IMR-90 (cell line): ENCODE measurements around the gene ZNF423. TPM values are rescaled to one million over a fixed set of nuclear protein-coding genes. Genes with fewer than 3 reads are reported as not detected.

Source experiments
- ATAC-seq: fragments of 200-7000 bp; cut with Tn5 transposase; 2 replicates; pipeline ENCODE4 v1.9.1; 2020; ENCODE audit warnings: low read depth, mild to moderate bottlenecking, moderate library complexity
- BruUV-seq: library from RNA; stranded (reverse); fragments of 400-500 nt; replicated peaks from 2 replicates; lab custom pipeline; 2021; lab: Mats Ljungman, UMichigan
- CTCF ChIA-PET: fragments of 300-600 bp; formaldehyde crosslinking; extraction: SDS; loops from one replicate; lab custom pipeline; 2021; ENCODE audit warnings: antibody characterized with exemption; lab: Yijun Ruan, JAX
- POLR2A ChIA-PET: fragments of 300-600 bp; sonication (Branson Sonifier 250); formaldehyde crosslinking; loops from one replicate; lab custom pipeline; 2022; ENCODE audit warnings: antibody characterized with exemption; ENCODE audit not compliant: unreplicated experiment; lab: Charles Lee
- DNase-seq: peaks from one replicate; pipeline ENCODE4 v3.0.0; 2013
- H2AFZ ChIP-seq: replicated peaks from 2 replicates; pipeline ENCODE3; 2013; ENCODE audit warnings: low read length, mild to moderate bottlenecking; ENCODE audit not compliant: poor library complexity
- H2AK5ac ChIP-seq: 2 replicates; pipeline ENCODE4 v1.6.1; 2013; ENCODE audit warnings: low read depth, low read length, inconsistent platforms
- H2AK9ac ChIP-seq: replicated peaks from 2 replicates; pipeline ENCODE3; 2013; ENCODE audit warnings: mild to moderate bottlenecking, low read depth, low read length, moderate library complexity; ENCODE audit not compliant: poor library complexity
- H2BK120ac ChIP-seq: 2 replicates; pipeline ENCODE4 v1.6.1; 2013; ENCODE audit warnings: low read depth, low read length, inconsistent platforms
- H2BK15ac ChIP-seq: 3 replicates; pipeline ENCODE4 v1.6.1; 2013; ENCODE audit warnings: low read depth, low read length, inconsistent platforms
- H2BK20ac ChIP-seq: 2 replicates; pipeline ENCODE4 v1.6.1; 2013; ENCODE audit warnings: low read depth, mild to moderate bottlenecking, inconsistent platforms, low read length, moderate library complexity
- H2BK5ac ChIP-seq: 2 replicates; pipeline ENCODE4 v1.6.1; 2013; ENCODE audit warnings: mild to moderate bottlenecking, low read depth, low read length, inconsistent platforms; ENCODE audit not compliant: poor library complexity, severe bottlenecking
- H3K14ac ChIP-seq: replicated peaks from 2 replicates; pipeline ENCODE4 v1.6.1; 2013; ENCODE audit warnings: low read depth, low read length, inconsistent platforms
- H3K18ac ChIP-seq: 2 replicates; pipeline ENCODE4 v1.6.1; 2013; ENCODE audit warnings: low read depth, low read length, control low read depth
- H3K23ac ChIP-seq: 2 replicates; pipeline ENCODE4 v1.6.1; 2013; ENCODE audit warnings: low read depth, low read length, inconsistent platforms
- H3K27ac ChIP-seq: 2 replicates; pipeline ENCODE4 v1.5.1; 2013; ENCODE audit warnings: mild to moderate bottlenecking, control low read depth, low read length; ENCODE audit not compliant: insufficient read depth
- H3K27me3 ChIP-seq: 2 replicates; pipeline ENCODE4 v1.6.1; 2013; ENCODE audit warnings: low read length; ENCODE audit not compliant: control insufficient read depth, insufficient read depth
- H3K36me3 ChIP-seq: 2 replicates; pipeline ENCODE4 v1.6.1; 2013; ENCODE audit warnings: low read length, mixed read lengths; ENCODE audit not compliant: control insufficient read depth, insufficient read depth
- H3K4ac ChIP-seq: 2 replicates; pipeline ENCODE4 v1.6.1; 2013; ENCODE audit warnings: low read depth, low read length, inconsistent platforms
- H3K4me1 ChIP-seq: 2 replicates; pipeline ENCODE4 v1.6.1; 2013; ENCODE audit warnings: low read length, mixed read lengths; ENCODE audit not compliant: control insufficient read depth, insufficient read depth
- H3K4me2 ChIP-seq: 2 replicates; pipeline ENCODE4 v1.6.1; 2013; ENCODE audit warnings: low read depth, mild to moderate bottlenecking, control low read depth, low read length, moderate library complexity
- H3K4me3 ChIP-seq: 2 replicates; pipeline ENCODE4 v1.5.1; 2013; ENCODE audit warnings: low read depth, mild to moderate bottlenecking, control low read depth, low read length, moderate library complexity; ENCODE audit not compliant: insufficient read depth
- H3K56ac ChIP-seq: 2 replicates; pipeline ENCODE4 v1.6.1; 2013; ENCODE audit warnings: low read length, inconsistent platforms; ENCODE audit not compliant: insufficient read depth; ENCODE audit errors: extremely low read depth
- H3K79me1 ChIP-seq, 2 experiments: 2 replicates each; pipeline ENCODE4 v1.6.1; 2013; ENCODE audit warnings: low read length in 2 of 2, inconsistent platforms in 1 of 2, low read depth in 1 of 2
- H3K9ac ChIP-seq: 2 replicates; pipeline ENCODE4 v1.6.1; 2013; ENCODE audit warnings: low read depth, low read length, control low read depth
- H3K9me1 ChIP-seq: 2 replicates; pipeline ENCODE4 v1.6.1; 2013; ENCODE audit warnings: low read length, inconsistent platforms; ENCODE audit not compliant: insufficient read depth
- H3K9me3 ChIP-seq: 2 replicates; pipeline ENCODE4 v1.6.1; 2013; ENCODE audit warnings: low read length; ENCODE audit not compliant: control insufficient read depth, insufficient read depth
- H4K20me1 ChIP-seq: 2 replicates; pipeline ENCODE4 v1.6.1; 2013; ENCODE audit warnings: low read length, inconsistent platforms; ENCODE audit not compliant: insufficient read depth
- H4K5ac ChIP-seq: 2 replicates; pipeline ENCODE4 v1.6.1; 2013; ENCODE audit warnings: mild to moderate bottlenecking, low read depth, low read length, control low read depth
- H4K8ac ChIP-seq, 2 experiments: 2 replicates each; pipeline ENCODE4 v1.6.1; 2013; ENCODE audit warnings: low read depth in 2 of 2, low read length in 2 of 2, control low read depth in 1 of 2, inconsistent platforms in 1 of 2
- H4K91ac ChIP-seq: 2 replicates; pipeline ENCODE4 v1.6.1; 2013; ENCODE audit warnings: low read depth, low read length, inconsistent platforms; ENCODE audit not compliant: insufficient read depth
- CEBPB ChIP-seq: IDR thresholded peaks from 2 replicates; pipeline ENCODE4 v1.6.1; 2012; ENCODE audit warnings: low read depth, low read length, improper control_type of control experiment
- CHD1 ChIP-seq: IDR thresholded peaks from 2 replicates; pipeline ENCODE4 v1.6.1; 2012; ENCODE audit warnings: low read depth, low read length, improper control_type of control experiment
- MAFK ChIP-seq: IDR thresholded peaks from 2 replicates; pipeline ENCODE4 v1.6.1; 2012; ENCODE audit warnings: low read depth, low read length, improper control_type of control experiment
- MAZ ChIP-seq: IDR thresholded peaks from 2 replicates; pipeline ENCODE4 v1.6.1; 2012; ENCODE audit warnings: low read depth, mild to moderate bottlenecking, low read length, improper control_type of control experiment, moderate library complexity, borderline replicate concordance
- MXI1 ChIP-seq: IDR thresholded peaks from 2 replicates; pipeline ENCODE4 v1.6.1; 2012; ENCODE audit warnings: low read depth, mild to moderate bottlenecking, low read length, moderate library complexity, borderline replicate concordance
- NFE2L2 ChIP-seq: fragments of 150-350 bp; IDR thresholded peaks from 2 replicates; pipeline ENCODE4 v1.6.1; 2016; ENCODE audit warnings: low read depth, mild to moderate bottlenecking, low read length
- RAD21 ChIP-seq: IDR thresholded peaks from 2 replicates; pipeline ENCODE4 v1.6.1; 2012; ENCODE audit warnings: low read length, improper control_type of control experiment
- RFX5 ChIP-seq: IDR thresholded peaks from 2 replicates; pipeline ENCODE4 v1.8.0; 2012; ENCODE audit warnings: low read depth, mild to moderate bottlenecking, low read length, moderate library complexity
- USF2 ChIP-seq: fragments of 150-350 bp; IDR thresholded peaks from 2 replicates; pipeline ENCODE4 v1.6.1; 2017; ENCODE audit warnings: mild to moderate bottlenecking, antibody characterized with exemption, low read length, low read depth
- WGBS, 2 experiments: methylation state at CpG; one replicate each; pipeline versions ENCODE4 v1.1.5 to v1.1.7; 2013; ENCODE audit warnings: missing lambda C conversion rate in 2 of 2; ENCODE audit not compliant: insufficient read length in 1 of 2; ENCODE audit errors: extremely low coverage in 2 of 2; 5-methylcytosine and 5-hydroxymethylcytosine counted together
- dilution Hi-C: fragments of 300-500 bp; cut with HindIII; formaldehyde crosslinking; loops from one replicate; pipeline ENCODE4 v1.14.3; 2018; ENCODE audit warnings: low sequenced_read_pairs; ENCODE audit not compliant: unreplicated experiment
- in situ Hi-C: fragments of 300-500 bp; cut with MboI; formaldehyde crosslinking; loops from 3 replicates; pipeline ENCODE4 v1.14.3; 2019; ENCODE audit warnings: low sequenced_read_pairs, inconsistent platforms, mixed read lengths
- intact Hi-C: fragments of 100-400 bp; cut with micrococcal nuclease; formaldehyde crosslinking; loops from 2 replicates; pipeline ENCODE4 v1.10.0; 2022
- polyA plus RNA-seq, 3 experiments: library from polyadenylated mRNA; depleted of rRNA; stranded (reverse); fragments of >200 nt; gene quantifications; 2 replicates each; pipeline ENCODE4 v1.2.3, GENCODE V29; 2012; ENCODE audit warnings: low replicate concordance in 1 of 3
- total RNA-seq: library from RNA; depleted of rRNA; stranded (reverse); fragments of >200 nt; gene quantifications from 2 replicates; pipeline ENCODE4 v1.2.3, GENCODE V29; 2012
- TF ChIP-seq, protein P1 (sequence below): fragments of 150-350 bp; IDR thresholded peaks from 2 replicates; pipeline ENCODE4 v1.6.1; 2016; ENCODE audit warnings: low read depth, mild to moderate bottlenecking, low read length, moderate library complexity, borderline replicate concordance

Gene ZNF423
- total and polyA plus RNA-seq, 2 of the 4 experiments (the other 2 are of a cell fraction), result under 0.01 to 0.10 TPM

GRCh38 chr16:49632086-49632794 is 223.7 kb downstream of the ZNF423 start:
- ATAC-seq, result no peak
- dilution Hi-C loops, result no loop called here

More at GRCh38 chr16:49632086-49632794, 223.7 kb downstream of the ZNF423 start:
- POLR2A ChIA-PET, result no interaction called here
- Histone ChIP-seq H2BK15ac (no peak overlapping the region), H3K79me1 (no peaks in the 10 kb centered on the region), H3K14ac (no peak overlapping the region), H2AK9ac (no peak overlapping the region), H2AK5ac (no peak overlapping the region), H3K27ac (no peak overlapping the region), H4K91ac (no peak overlapping the region), H4K8ac (no peak overlapping the region), H3K4me1 (peaks cover 5% of the 10 kb centered on the region; the same call in 1 of the 2 replicates), H3K18ac (no peak overlapping the region; the same call in 1 of the 2 replicates), H2AFZ (no peak overlapping the region), H3K9ac (no peak overlapping the region), H3K27me3 (peaks cover 3% of the 10 kb centered on the region), H3K4ac (no peak overlapping the region), H3K4me3 (no peak overlapping the region), H3K4me2 (no peak overlapping the region), H4K20me1 (no peaks in the 10 kb centered on the region), H3K9me1 (no peaks in the 10 kb centered on the region), H2BK120ac (no peak overlapping the region), H3K9me3 (peaks cover 7% of the 10 kb centered on the region; the same call in 1 of the 2 replicates), H3K36me3 (no peaks in the 10 kb centered on the region), H2BK5ac (no peak overlapping the region), H3K56ac (no peak overlapping the region), H2BK20ac (no peak overlapping the region), H4K5ac (no peak overlapping the region), H3K23ac (no peak overlapping the region)
- intact Hi-C loops, result no loop called here
- in situ Hi-C loops, result no loop called here
- no CpG with 5 or more reads among the region's 9 CpGs for WGBS, 2 experiments
- BruUV-seq, result no TSS peak
- TF ChIP-seq USF2 (no peak), CEBPB (no peak), MXI1 (no peak), NFE2L2 (no peak), MAFK (no peak), RAD21 (no peak), RFX5 (no peak), CHD1 (no peak), MAZ (no peak)
- TF ChIP-seq, protein P1, sequence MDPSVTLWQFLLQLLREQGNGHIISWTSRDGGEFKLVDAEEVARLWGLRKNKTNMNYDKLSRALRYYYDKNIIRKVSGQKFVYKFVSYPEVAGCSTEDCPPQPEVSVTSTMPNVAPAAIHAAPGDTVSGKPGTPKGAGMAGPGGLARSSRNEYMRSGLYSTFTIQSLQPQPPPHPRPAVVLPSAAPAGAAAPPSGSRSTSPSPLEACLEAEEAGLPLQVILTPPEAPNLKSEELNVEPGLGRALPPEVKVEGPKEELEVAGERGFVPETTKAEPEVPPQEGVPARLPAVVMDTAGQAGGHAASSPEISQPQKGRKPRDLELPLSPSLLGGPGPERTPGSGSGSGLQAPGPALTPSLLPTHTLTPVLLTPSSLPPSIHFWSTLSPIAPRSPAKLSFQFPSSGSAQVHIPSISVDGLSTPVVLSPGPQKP, result no peak
- CTCF ChIA-PET, result no interaction called here
- DNase-seq, result no peak
